SK-N-SH treated with all-trans-retinoic acid at 6 μM for 48 hours (cell line): ENCODE data around the gene SMAD6.

ENCODE experiments used
- ATAC-seq: fragments of 200-7000 bp; cut with Tn5 transposase; 3 replicates; pipeline ENCODE4 v1.9.1; 2020; ENCODE audit warnings: mild to moderate bottlenecking, moderate library complexity
- ARNTL ChIP-seq: fragments of 450-650 bp; formaldehyde crosslinking; IDR thresholded peaks from 2 replicates; pipeline ENCODE4 v1.5.0; 2020; ENCODE audit warnings: low read depth, mild to moderate bottlenecking, moderate library complexity, borderline replicate concordance
- BACH2 ChIP-seq: fragments of 250-450 bp; sonication (Bioruptor Pico); IDR thresholded peaks from 2 replicates; pipeline ENCODE4 v1.9.0; 2021; ENCODE audit warnings: mild to moderate bottlenecking, borderline replicate concordance
- CSDC2 ChIP-seq: fragments of 250-450 bp; sonication (Bioruptor Pico); IDR thresholded peaks from 2 replicates; pipeline ENCODE4 v1.5.0; 2020; ENCODE audit warnings: mild to moderate bottlenecking, moderate library complexity
- ESRRG ChIP-seq: fragments of 250-450 bp; sonication (Bioruptor Pico); IDR thresholded peaks from 2 replicates; pipeline ENCODE4 v1.6.1; 2021; ENCODE audit warnings: mild to moderate bottlenecking
- GLIS3 ChIP-seq: fragments of 250-450 bp; sonication (Bioruptor Pico); IDR thresholded peaks from 2 replicates; pipeline ENCODE4 v1.5.0; 2020; ENCODE audit warnings: mild to moderate bottlenecking, moderate library complexity
- ISL1 ChIP-seq: fragments of 250-450 bp; sonication (Bioruptor Pico); IDR thresholded peaks from 2 replicates; pipeline ENCODE4 v2.1.2; 2022; ENCODE audit warnings: mild to moderate bottlenecking, moderate library complexity
- OSR1 ChIP-seq: fragments of 250-450 bp; sonication (Bioruptor Pico); IDR thresholded peaks from 2 replicates; pipeline ENCODE4 v1.8.0; 2022; ENCODE audit warnings: moderate library complexity, mild to moderate bottlenecking, inconsistent platforms
- RARB ChIP-seq: fragments of 250-450 bp; sonication (Bioruptor Pico); IDR thresholded peaks from 2 replicates; pipeline ENCODE4 v1.8.0; 2021; ENCODE audit warnings: mild to moderate bottlenecking, moderate library complexity
- SNAI2 ChIP-seq: fragments of 250-450 bp; sonication (Bioruptor Pico); IDR thresholded peaks from 2 replicates; pipeline ENCODE4 v1.5.0; 2020; ENCODE audit warnings: mild to moderate bottlenecking, moderate library complexity
- TOX ChIP-seq: fragments of 250-450 bp; sonication (Bioruptor Pico); IDR thresholded peaks from 2 replicates; pipeline ENCODE4 v1.8.0; 2021; ENCODE audit warnings: mild to moderate bottlenecking, moderate library complexity, borderline replicate concordance
- TSHZ2 ChIP-seq: fragments of 250-450 bp; sonication (Bioruptor Pico); IDR thresholded peaks from 2 replicates; pipeline ENCODE4 v1.5.0; 2020; ENCODE audit warnings: mild to moderate bottlenecking, moderate library complexity
- ZC3H10 ChIP-seq: fragments of 250-450 bp; sonication (Bioruptor Pico); IDR thresholded peaks from 2 replicates; pipeline ENCODE4 v1.5.1; 2021; ENCODE audit warnings: mild to moderate bottlenecking, moderate library complexity
- ZFP3 ChIP-seq: fragments of 250-450 bp; sonication (Bioruptor Pico); IDR thresholded peaks from 2 replicates; pipeline ENCODE4 v1.5.0; 2020; ENCODE audit warnings: mild to moderate bottlenecking, moderate library complexity
- ZFP30 ChIP-seq: fragments of 450-650 bp; formaldehyde crosslinking; IDR thresholded peaks from 2 replicates; pipeline ENCODE4 v1.5.0; 2022; ENCODE audit warnings: mild to moderate bottlenecking, moderate library complexity
- ZNF70 ChIP-seq: fragments of 450-650 bp; formaldehyde crosslinking; IDR thresholded peaks from 2 replicates; pipeline ENCODE4 v1.5.0; 2020; ENCODE audit warnings: mild to moderate bottlenecking, moderate library complexity
- TF ChIP-seq, protein P1 (sequence below): fragments of 250-450 bp; sonication (Bioruptor Pico); IDR thresholded peaks from 2 replicates; pipeline ENCODE4 v1.8.0; 2020; ENCODE audit warnings: mild to moderate bottlenecking, moderate library complexity, borderline replicate concordance
- TF ChIP-seq, protein P2 (sequence below): fragments of 250-450 bp; sonication (Bioruptor Pico); IDR thresholded peaks from 2 replicates; pipeline ENCODE4 v1.5.1; 2020; ENCODE audit warnings: low read depth, mild to moderate bottlenecking, moderate library complexity

The SMAD6 gene

GRCh38 chr15:66789029-66790025 lies 87.3 kb downstream of the SMAD6 start (continued):
- TF ChIP-seq TSHZ2 (CRISPR knock-in tag), result no peak
- TF ChIP-seq, all 23 proteins: peak for 0

GRCh38 chr15:66795851-66796250 lies 93.8 kb downstream of the SMAD6 start:
- TF ChIP-seq ARNTL (CRISPR knock-in tag) (no peak), ZC3H10 (CRISPR knock-in tag) (no peak), ZNF70 (CRISPR knock-in tag) (no peak), TOX (CRISPR knock-in tag) (no peak), OSR1 (CRISPR knock-in tag) (no peak), ZFP3 (CRISPR knock-in tag) (no peak), CSDC2 (no peak), BACH2 (CRISPR knock-in tag) (no peak)
- TF ChIP-seq, protein P1, sequence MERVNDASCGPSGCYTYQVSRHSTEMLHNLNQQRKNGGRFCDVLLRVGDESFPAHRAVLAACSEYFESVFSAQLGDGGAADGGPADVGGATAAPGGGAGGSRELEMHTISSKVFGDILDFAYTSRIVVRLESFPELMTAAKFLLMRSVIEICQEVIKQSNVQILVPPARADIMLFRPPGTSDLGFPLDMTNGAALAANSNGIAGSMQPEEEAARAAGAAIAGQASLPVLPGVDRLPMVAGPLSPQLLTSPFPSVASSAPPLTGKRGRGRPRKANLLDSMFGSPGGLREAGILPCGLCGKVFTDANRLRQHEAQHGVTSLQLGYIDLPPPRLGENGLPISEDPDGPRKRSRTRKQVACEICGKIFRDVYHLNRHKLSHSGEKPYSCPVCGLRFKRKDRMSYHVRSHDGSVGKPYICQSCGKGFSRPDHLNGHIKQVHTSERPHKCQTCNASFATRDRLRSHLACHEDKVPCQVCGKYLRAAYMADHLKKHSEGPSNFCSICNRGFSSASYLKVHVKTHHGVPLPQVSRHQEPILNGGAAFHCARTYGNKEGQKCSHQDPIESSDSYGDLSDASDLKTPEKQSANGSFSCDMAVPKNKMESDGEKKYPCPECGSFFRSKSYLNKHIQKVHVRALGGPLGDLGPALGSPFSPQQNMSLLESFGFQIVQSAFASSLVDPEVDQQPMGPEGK (CRISPR knock-in tag), result no peak

GRCh38 chr15:66796343-66796742 lies 94.3 kb downstream of the SMAD6 start:
- TF ChIP-seq TOX (CRISPR knock-in tag) (no peak), OSR1 (CRISPR knock-in tag) (no peak), RARB (no peak), ZC3H10 (CRISPR knock-in tag) (no peak)
- ATAC-seq, result no peak

More at GRCh38 chr15:66795851-66796250, 93.8 kb downstream of the SMAD6 start:
- no peak for ATAC-seq

- TF ChIP-seq GLIS3 (CRISPR knock-in tag), result no peak
- no peak for TF ChIP-seq TOX (CRISPR knock-in tag)
- no peak for ATAC-seq
Observed at GRCh38 chr15:66797921-66798320, 95.9 kb downstream of the SMAD6 start.

DNA sequence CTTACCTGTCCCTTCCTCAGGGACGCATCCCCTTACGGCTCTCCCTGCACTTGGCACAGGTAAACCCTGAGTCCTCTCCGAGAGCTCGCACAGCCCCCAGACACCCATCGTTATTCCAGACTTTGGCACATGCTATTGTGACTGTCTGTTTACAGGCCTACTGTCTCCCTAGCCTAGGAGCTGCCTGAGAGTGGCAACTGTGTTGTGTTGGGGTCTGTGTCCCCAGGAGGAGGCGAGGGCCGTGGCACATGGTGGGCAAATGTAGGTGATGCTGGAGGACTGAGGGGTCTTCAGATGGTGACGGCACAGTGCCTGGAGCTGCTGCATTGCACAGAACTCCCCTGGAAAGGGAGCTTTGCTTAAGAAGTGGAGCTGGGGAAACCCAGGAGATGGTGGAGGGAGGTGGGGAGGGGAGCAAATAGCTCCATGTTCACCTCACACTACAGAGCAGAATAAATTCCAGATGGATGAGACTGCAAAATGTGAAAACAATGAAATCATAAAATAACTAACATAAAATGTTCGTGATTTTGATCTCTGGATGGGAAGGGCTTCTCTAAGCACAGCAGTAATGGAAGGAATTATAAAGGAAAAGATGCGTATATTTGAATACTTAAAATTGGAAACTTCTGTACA lies 96.5 kb downstream of the SMAD6 start:
- ATAC-seq, result peak; percentile 34
- TF ChIP-seq RARB, result no peak
- no peak for TF ChIP-seq ESRRG (CRISPR knock-in tag)
- TF ChIP-seq ISL1 (CRISPR knock-in tag), result peak; percentile 41
- TF ChIP-seq, protein P1 (CRISPR knock-in tag), result no peak
- no peak for TF ChIP-seq ZNF70 (CRISPR knock-in tag)

GRCh38 chr15:66799242-66799641 lies 97.2 kb downstream of the SMAD6 start:
- no peak for ATAC-seq
- TF ChIP-seq TOX (CRISPR knock-in tag), result no peak
- TF ChIP-seq SNAI2 (CRISPR knock-in tag), result no peak
- TF ChIP-seq, protein P2, sequence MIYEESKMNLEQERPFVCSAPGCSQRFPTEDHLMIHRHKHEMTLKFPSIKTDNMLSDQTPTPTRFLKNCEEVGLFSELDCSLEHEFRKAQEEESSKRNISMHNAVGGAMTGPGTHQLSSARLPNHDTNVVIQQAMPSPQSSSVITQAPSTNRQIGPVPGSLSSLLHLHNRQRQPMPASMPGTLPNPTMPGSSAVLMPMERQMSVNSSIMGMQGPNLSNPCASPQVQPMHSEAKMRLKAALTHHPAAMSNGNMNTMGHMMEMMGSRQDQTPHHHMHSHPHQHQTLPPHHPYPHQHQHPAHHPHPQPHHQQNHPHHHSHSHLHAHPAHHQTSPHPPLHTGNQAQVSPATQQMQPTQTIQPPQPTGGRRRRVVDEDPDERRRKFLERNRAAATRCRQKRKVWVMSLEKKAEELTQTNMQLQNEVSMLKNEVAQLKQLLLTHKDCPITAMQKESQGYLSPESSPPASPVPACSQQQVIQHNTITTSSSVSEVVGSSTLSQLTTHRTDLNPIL (CRISPR knock-in tag), result no peak
- no peak for TF ChIP-seq ZC3H10 (CRISPR knock-in tag)
- no peak for TF ChIP-seq ZFP30 (CRISPR knock-in tag)
- TF ChIP-seq ZNF70 (CRISPR knock-in tag), result no peak
- TF ChIP-seq, all 23 proteins: peak for 0
